ENCODE measurements around the gene AEBP1.

DNA sequence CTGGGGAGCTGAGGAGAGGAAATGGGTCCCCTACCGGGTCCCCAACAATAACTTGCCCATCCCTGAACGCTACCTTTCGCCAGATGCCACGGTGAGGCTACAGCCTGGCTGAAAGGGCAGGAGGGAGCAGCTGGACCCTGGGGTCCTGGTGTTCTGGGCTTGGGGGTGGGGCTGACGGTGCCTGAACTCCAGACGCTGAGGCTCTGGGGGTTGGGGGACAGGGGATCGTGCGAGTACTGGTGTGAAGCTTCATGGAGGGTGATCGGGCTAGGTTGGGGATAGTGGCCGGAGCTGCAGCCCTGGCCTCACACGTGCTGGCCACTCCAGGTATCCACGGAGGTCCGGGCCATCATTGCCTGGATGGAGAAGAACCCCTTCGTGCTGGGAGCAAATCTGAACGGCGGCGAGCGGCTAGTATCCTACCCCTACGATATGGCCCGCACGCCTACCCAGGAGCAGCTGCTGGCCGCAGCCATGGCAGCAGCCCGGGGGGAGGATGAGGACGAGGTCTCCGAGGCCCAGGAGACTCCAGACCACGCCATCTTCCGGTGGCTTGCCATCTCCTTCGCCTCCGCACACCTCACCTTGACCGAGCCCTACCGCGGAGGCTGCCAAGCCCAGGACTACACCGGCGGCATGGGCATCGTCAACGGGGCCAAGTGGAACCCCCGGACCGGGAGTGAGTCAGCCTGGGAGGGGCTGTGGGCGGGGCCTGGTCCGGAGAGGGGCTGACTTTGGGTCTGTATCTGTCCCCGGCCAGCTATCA is 8.3 kb downstream of the AEBP1 start:
- TF ChIP-seq, protein P1, sequence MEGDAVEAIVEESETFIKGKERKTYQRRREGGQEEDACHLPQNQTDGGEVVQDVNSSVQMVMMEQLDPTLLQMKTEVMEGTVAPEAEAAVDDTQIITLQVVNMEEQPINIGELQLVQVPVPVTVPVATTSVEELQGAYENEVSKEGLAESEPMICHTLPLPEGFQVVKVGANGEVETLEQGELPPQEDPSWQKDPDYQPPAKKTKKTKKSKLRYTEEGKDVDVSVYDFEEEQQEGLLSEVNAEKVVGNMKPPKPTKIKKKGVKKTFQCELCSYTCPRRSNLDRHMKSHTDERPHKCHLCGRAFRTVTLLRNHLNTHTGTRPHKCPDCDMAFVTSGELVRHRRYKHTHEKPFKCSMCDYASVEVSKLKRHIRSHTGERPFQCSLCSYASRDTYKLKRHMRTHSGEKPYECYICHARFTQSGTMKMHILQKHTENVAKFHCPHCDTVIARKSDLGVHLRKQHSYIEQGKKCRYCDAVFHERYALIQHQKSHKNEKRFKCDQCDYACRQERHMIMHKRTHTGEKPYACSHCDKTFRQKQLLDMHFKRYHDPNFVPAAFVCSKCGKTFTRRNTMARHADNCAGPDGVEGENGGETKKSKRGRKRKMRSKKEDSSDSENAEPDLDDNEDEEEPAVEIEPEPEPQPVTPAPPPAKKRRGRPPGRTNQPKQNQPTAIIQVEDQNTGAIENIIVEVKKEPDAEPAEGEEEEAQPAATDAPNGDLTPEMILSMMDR (conservative IDR thresholded peaks at IDR 0.05; ENCODE audit: low read depth, low read length) = no peak
- TF ChIP-seq EZH2 (IDR thresholded peaks at IDR 0.05; ENCODE audit: borderline replicate concordance, low read depth, low read length, poor library complexity, severe bottlenecking) = no peak

Data from A673 (cell line).